Esophagus muscularis mucosa (tissue), 3 donors: ENCODE data around the gene NEDD1.

Experiments
- POLR2A ChIP-seq: fragments of 450-650 bp; IDR thresholded peaks from one replicate; pipeline ENCODE4 v1.6.1; 2017; ENCODE audit warnings: antibody characterized with exemption, moderate library complexity, mild to moderate bottlenecking, low read depth
- TF ChIP-seq, protein P1 (sequence below), 3 experiments: fragments of 200-600 bp in 2 of 3; fragments of 450-650 bp in 1 of 3; sonication (generic) in 2 of 3; IDR thresholded peaks; one replicate each; pipeline ENCODE4 v1.5.1; 2017 to 2019; ENCODE audit warnings: antibody characterized with exemption in 3 of 3, mild to moderate bottlenecking in 2 of 3, moderate library complexity in 1 of 3

DNA sequence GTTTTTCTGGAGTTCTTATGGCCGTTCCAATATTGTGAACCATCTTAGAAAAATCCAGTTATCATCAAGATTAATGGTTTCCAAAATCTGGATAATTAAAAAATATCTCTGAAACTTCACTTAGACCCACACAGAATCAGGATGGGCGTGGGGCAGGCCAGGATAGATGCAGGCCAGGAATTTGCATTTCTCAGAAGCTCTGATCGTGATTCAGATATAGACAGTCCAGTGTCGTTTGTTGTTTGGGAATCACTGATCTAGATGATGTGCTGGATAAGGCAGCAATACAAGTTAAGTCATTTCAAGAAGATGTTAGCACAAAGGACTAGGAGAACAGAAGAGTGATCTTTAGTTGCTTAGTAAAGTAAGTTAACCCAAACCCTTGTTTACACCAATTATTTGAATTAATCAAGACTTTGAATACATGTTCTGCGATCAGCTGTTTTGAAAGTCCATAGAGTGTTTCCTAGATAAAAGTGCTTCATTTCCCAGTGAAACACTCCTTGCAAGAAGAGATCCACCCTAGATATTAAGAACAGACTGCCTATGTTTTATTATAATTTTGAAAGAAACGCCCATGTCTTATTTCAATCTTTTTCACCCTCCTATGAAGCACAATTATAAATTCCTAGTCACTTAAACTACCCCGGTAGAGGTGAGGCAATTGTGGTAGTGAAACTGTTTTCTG lies 90.9 kb downstream of the NEDD1 start:
- TF ChIP-seq, protein P1, sequence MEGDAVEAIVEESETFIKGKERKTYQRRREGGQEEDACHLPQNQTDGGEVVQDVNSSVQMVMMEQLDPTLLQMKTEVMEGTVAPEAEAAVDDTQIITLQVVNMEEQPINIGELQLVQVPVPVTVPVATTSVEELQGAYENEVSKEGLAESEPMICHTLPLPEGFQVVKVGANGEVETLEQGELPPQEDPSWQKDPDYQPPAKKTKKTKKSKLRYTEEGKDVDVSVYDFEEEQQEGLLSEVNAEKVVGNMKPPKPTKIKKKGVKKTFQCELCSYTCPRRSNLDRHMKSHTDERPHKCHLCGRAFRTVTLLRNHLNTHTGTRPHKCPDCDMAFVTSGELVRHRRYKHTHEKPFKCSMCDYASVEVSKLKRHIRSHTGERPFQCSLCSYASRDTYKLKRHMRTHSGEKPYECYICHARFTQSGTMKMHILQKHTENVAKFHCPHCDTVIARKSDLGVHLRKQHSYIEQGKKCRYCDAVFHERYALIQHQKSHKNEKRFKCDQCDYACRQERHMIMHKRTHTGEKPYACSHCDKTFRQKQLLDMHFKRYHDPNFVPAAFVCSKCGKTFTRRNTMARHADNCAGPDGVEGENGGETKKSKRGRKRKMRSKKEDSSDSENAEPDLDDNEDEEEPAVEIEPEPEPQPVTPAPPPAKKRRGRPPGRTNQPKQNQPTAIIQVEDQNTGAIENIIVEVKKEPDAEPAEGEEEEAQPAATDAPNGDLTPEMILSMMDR (IDR thresholded peaks at IDR 0.05), result no peak
- TF ChIP-seq POLR2A, result no peak
